NCI-H345 treated with DMSO at 0.1 percent for 48 hours (cell line): ENCODE measurements around the gene CLIC1.

Experiments used
- DNase-seq: peaks from one replicate; lab custom pipeline; 2025; ENCODE audit not compliant: unreplicated experiment; lab: John Stamatoyannopoulos, UW

Gene CLIC1

DNA sequence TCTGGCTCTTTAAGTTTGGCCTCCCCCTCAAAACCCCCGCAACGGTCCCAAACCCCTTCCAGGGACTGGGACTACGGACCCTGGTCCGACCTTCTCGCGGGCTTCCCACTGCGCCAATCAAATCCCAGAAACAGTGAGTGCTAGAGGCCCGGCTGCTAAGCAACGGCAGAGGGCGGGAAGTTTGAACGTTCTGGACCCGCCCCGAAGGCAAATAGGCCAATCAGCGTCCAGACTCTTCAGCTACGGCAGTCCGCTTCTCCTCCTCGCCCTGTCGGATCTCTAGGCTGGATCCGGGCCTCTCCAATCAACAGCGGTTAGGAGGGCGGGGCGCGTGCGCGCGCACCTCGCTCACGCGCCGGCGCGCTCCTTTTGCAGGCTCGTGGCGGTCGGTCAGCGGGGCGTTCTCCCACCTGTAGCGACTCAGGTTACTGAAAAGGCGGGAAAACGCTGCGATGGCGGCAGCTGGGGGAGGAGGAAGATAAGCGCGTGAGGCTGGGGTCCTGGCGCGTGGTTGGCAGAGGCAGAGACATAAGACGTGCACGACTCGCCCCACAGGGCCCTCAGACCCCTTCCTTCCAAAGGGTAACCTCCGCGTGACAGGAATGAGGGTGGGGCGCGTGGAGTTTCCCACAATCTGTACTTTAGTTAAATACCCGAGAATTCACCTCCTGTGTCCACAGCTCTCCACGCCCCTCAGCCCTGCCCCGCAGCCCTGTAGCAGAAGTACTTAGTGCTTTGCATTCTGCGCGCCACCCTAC, 3.5 kb upstream of the CLIC1 start, which contains the start of gene MSH5:
Gene MSH5, plus strand, starts transcription at position 367 of the 758 bp plus-strand sequence. CDS start 462 bp downstream, outside the sequence.
- peak; percentile 99 for DNase-seq

DNA sequence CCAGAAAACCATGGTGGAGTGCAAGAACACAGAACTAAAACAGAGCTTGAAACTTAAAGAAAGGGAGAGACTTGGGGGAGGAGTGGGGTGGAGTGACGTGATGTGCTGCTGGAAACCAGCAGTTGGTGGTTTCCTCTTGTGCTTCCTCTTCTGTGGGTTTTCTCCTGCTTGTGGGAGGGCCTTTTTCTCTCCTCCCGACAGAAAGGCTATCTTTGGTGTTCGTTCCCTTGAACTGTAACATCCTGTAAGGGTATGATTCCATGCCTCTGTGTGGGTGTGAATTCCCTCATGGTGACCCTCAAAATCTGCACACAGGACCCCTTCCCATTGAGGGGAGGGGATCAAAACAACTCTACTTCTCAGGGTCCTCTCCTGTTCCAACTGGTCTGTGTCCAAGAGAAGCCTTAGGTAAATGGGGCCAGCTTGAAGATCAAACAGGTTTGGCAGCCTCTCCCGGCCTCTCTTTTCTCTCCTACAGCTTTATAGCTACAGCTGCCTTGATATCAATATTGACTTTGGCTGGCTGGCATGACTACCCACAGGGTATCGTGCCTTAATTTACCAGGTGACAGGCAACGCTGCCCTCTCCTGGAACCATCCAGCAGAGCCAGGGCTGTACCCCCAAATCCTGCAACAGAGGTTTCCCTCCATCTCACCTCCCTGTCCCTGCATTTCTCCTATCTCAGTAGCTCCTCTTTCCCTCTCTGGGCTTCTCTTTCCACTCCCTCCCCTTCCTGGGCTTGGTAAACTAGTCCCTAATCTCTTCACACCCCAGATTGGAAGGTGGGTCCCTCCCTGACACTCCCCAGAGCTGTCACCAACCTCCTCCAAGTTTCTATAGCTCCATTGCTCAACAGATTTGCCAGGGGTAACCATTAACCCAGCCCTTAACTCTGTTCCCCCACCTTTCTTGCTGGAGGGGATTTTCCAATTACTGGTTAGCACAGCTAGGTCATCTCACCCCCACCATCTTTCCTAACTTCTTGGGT, 2.0 kb upstream of the CLIC1 start:
- peak; percentile 87 for DNase-seq

DNA sequence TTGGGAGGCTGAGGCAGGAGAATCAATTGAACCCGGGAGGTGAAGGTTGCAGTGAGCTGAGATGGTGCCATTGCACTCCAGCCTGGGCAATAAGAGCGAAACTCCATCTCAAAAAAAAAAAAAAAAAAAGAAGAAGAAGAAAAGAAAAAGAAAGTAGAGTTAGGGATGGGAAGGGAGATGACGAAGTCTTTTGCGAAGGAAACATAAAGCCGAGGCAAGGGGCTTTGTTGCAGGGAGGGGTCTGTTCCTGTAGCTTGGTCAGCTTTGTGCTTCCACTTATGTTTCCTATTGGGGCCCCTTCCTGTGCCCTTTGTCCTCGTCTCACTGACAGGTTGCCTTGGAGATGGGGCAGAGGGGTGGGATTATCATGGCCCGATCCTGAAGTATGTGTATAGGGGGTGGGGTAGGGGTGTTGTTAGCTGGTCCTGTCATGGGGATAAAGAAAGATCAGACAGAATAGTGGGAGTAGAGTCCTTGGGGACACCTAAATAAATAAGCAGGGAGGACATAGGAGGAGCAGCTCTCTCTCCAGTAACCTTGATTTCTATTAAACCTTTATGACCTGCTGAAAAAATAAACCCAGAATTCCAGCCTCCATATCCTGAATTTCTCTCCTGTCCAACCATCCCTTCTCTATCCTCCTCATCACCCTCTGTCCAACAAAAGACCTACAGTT, 1.1 kb upstream of the CLIC1 start:
- DNase-seq = peak; percentile 58

DNA sequence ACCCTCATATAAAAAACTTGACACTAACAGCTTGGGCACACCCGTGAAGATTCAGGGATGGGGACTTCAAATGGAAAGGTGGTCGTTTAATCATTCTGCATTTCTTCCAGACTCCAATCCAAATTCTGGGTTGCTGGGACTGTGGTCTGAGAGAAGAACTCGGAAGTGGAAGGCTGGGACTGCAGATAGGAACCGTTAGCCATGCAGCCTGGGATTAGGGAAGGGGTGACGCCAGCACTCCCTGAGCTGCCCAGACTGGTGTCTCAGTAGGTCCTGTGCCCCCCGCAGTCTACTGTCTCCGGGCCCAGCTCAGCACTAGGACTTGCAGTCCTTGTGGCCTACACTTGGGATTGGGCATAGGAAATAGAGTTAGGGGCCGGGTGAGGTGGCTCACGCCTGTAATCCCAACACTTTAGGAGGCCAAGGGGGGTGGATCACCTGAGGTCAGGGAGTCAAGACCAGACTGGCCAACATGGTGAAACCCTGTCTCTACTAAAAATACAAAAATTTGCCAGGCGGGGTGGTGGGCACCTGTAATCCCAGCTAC, 511 bp upstream of the CLIC1 start:
- no peak for DNase-seq

DNA sequence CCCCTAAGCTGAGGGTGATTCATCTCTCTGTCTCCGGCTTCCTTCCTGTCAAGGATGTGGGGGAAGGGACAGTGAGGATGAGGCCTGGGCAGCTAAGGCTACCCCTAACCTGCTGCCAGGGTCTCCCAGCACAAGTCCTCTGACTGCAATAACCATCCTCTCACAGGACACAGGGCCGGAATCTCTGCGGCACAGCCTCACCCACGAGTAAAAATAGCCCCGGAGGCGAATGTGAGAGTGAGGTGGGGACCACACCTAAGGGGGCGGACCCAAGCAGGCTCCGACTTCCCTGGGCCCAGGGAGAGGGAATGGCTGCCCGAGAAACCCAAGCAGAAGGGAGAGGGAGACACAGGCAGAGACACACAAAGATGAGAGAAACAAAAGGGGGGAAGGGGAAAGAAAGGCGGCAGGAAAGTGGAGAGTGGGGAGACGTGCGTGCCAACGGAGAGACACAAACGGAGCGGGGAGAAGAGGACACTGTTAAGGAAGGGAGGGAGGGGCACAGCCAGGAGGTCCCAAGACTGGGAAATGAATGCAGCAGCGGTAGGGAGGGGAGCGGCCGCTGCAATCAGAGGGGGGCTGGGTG, 1.4 kb downstream of the CLIC1 start:
- no peak for DNase-seq

DNA sequence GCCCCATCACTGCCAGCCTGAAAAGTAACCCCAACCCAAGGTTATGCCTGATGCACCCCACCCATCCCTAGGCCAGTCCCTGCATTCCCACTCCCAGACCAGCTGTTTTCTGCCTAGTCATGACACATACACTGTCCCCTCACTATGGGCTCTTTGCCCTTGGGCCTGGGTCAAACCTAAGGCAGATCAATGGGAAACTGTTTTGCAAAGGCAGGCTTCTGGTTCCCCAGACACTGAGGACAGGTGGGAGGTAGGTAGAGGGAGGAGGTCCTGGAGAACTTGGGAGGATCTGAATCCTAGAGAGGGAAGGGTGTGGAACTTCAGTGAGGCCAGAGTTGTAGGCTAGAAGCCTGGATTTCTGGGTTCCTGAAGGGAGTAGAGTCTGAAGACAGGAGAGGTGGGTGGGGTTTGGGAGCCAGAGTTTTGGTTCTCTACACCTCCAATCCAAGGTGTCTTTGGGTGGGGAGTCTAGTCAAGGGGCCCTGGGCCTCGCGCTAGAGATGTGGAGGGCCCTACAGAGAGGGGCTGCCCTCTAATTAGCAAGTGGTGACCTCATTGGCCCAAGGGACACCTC, 2.0 kb downstream of the CLIC1 start:
- no peak for DNase-seq

DNA sequence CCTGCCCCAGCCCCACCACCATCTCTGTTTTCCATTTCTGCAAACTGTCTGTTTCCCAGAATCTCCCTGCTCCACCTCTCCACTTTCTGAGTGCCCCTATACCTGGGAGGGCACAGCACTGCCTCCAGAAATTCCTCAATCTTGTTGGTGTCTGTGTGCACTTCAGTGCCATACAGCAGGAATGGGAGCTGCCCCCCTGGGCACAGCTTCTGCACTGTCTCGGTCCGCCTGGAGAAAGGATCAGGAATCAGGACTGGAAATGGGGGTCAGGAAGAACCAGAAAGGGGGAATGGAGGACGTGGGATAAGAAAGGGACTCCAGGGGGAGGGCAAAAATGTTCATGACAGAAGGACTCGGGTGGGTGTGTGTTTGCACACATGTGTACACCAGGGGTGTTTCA, 2.6 kb downstream of the CLIC1 start:
- DNase-seq = no peak

- no peak for DNase-seq
Measured at GRCh38 chr6:31732029-31732428, 4.3 kb downstream of the CLIC1 start.

GRCh38 chr6:31730631-31731086, 5.7 kb downstream of the CLIC1 start:
- DNase-seq = no peak

DNA sequence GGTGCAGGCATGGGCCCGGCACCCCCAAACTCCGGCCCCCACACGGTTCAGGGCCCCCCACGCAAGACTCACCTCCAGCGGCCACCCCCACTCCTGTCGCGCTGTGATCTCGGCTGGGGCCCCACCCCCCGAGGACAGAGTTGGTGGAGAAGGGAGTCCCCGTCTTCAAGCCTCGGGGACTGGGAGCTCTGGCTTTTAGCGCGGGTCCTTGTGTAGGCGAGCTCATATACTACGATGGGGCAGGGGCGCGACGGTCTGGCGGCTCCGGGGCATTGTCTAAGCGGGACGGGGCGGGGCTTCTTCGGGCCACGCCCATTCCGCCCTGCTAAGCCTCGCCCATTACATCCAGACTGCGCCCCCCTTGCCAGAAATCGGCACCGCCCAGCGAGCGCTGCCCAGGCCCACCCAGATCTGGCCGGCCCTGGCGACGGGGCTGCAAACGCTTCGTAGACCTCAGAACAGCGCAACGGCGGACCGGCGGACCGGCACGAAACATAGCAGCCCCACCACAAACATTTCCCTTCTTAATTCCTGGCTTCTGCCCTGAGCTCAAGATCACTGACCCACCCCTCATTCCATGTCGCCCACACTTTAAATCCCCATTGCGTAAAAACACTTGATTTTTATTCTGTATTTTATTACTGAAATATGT, 6.2 kb downstream of the CLIC1 start:
- DNase-seq = peak; percentile 41

DNA sequence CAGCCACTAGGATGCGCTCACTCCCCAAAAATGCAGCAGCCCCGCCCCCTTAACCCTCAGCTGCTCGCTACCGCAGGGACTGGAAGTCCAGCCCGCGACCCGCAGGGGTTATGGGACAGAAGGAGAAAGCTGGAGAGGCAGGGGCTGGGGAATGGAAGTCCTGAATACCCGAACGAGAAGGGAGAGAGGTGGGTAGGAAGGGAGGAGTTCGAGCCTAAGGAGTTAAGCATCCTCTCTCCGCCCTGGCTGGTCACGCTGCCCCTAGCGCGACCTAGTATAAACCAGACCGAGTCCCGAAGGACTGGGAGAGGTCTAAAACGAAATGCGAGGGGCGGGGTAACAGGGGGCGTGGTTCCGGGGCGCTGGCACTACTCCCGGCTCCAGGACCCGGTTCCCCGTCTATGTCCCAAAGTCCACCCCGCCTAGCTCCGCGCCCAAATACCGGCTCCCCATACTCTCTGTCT, 6.8 kb downstream of the CLIC1 start:
- peak; percentile 68 for DNase-seq

- no peak for DNase-seq
Measured at GRCh38 chr6:31728767-31729514, 7.4 kb downstream of the CLIC1 start, which contains the start of gene DDAH2. DDAH2 (minus strand) TSS chr6:31729299; CDS start chr6:31729161, 138 bp downstream.

DNA sequence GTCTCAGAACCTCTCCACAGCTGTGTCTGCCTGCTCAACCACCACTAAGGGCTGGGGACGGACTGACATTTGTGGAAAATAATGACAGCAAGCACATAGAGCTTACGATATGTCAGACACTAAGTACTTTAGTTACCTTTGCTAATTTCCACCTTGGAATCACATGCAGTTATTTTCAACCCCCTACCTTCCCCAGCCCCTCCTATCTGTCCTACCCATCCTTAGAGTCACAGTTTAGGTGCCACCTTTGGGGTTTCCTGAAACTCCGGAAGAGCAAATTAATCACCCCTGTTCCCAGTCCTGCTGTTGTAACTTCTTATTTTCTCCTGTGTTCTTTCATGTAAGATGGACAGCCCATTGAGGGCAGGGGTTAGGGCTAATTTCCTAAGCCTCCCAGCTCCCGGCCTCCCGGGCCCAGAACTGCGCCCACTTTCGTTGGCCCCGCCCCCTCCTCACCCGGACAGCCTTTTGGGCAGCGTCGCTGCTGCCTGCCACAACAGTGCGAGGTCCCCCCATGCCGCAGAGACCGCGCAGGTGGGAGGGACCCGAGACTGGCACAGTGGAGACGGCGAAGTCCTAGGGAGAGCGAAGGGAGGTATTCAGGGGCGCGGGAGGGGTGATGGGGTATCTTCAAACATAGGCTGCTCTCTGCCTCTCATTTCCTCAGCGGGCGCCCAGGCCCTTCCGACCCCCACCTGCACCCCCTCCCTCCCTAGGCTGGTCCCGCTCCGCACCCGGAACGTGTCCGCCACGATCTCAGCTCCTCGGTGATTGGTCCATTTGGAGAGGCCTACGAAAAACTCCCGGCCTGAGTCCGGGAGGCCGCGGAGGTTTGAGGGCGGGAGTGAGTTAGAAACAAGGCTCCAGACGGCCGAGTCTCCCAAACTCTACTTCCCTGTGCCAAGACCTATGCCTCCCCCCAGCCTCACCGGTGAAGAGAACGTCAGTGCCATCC, 8.3 kb downstream of the CLIC1 start:
- DNase-seq = no peak

GRCh38 chr6:31727034-31727716, 9.2 kb downstream of the CLIC1 start:
- no peak for DNase-seq

DNA sequence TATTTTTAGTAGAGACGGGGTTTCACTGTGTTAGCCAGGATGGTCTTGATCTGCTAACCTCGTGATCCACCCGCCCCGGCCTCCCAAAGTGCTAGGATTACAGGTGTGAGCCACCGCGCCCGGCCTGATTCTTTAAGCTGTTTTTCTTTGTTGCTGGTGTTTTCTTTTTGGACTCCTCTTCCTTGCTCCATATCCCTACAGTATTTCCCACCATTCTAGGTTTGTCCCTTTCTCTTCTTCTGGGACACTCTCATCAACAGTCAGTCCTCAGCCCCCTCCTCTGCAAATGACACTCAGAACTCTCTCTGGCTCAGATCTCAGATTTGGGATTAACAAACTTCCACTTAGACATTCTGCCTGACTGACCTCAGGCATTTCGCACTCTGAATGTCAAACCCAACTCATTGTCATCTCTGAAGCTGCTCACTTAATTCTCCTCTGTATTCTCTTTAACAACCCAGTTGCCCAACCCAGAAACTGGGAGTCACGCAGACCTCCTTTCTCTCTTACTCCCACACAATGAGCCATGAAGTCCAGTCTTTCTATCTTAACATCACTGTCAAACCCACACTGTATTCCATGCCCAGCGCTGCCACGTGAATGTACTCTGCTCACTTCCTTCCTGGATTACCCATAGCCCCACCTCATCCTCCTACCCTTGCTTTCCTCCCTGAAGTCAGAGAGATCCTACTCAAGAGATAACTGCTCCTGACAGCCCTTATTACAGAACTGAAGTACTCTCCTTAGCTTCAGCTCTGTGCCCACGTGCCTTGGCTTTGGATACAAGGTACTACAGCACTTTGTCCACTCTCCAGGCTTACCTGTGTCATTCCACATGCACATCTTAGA, 10.6 kb downstream of the CLIC1 start:
- DNase-seq = no peak
